GM23338 (cell line): ENCODE data around the gene FGD3. TPM values are rescaled to one million over a fixed set of nuclear protein-coding genes. Genes with fewer than 3 reads are reported as not detected.

Experiments used
- ATAC-seq: fragments of 200-7000 bp; cut with Tn5 transposase; 3 replicates; pipeline ENCODE4 v1.9.1; 2020
- DNase-seq: peaks from one replicate; pipeline ENCODE4 v3.0.0-alpha.2; 2015; ENCODE audit warnings: low spot score
- H2AFZ ChIP-seq: fragments of 200-600 bp; sonication (generic); 2 replicates; pipeline ENCODE4 v1.8.0; 2016; ENCODE audit warnings: antibody characterized with exemption, mild to moderate bottlenecking, moderate library complexity
- H3F3A ChIP-seq: fragments of 200-600 bp; sonication (generic); replicated peaks from 2 replicates; pipeline ENCODE4 v1.8.0; 2017; ENCODE audit warnings: antibody characterized with exemption, mixed run types, low read depth
- H3K27ac ChIP-seq: fragments of 200-600 bp; sonication (generic); 2 replicates; pipeline ENCODE4 v1.6.1; 2016; ENCODE audit warnings: low read depth
- H3K27me3 ChIP-seq: fragments of 200-600 bp; sonication (generic); 2 replicates; pipeline ENCODE4 v1.8.0; 2016; ENCODE audit warnings: mild to moderate bottlenecking, mixed run types, moderate library complexity; ENCODE audit not compliant: insufficient read depth
- H3K36me3 ChIP-seq: fragments of 200-600 bp; sonication (generic); 2 replicates; pipeline ENCODE4 v1.8.0; 2016; ENCODE audit warnings: mild to moderate bottlenecking; ENCODE audit not compliant: insufficient read depth
- H3K4me1 ChIP-seq: fragments of 200-600 bp; sonication (generic); 2 replicates; pipeline ENCODE4 v1.8.0; 2016; ENCODE audit warnings: mild to moderate bottlenecking, moderate library complexity; ENCODE audit not compliant: insufficient read depth
- H3K4me2 ChIP-seq: fragments of 200-600 bp; sonication (generic); 2 replicates; pipeline ENCODE4 v1.7.1; 2017; ENCODE audit warnings: mixed run types
- H3K4me3 ChIP-seq: fragments of 200-600 bp; sonication (generic); 2 replicates; pipeline ENCODE4 v1.6.1; 2016; ENCODE audit warnings: mixed run types
- H3K79me2 ChIP-seq: fragments of 200-600 bp; sonication (generic); replicated peaks from 2 replicates; pipeline ENCODE4 v1.8.0; 2017; ENCODE audit warnings: mild to moderate bottlenecking; ENCODE audit not compliant: insufficient read depth
- H3K9me2 ChIP-seq: fragments of 200-600 bp; sonication (generic); 2 replicates; pipeline ENCODE4 v1.8.0; 2017; ENCODE audit not compliant: insufficient read depth
- H4K20me1 ChIP-seq: fragments of 200-600 bp; sonication (generic); replicated peaks from 2 replicates; pipeline ENCODE4 v1.8.0; 2017; ENCODE audit warnings: mild to moderate bottlenecking; ENCODE audit not compliant: insufficient read depth
- H3K27ac Mint-ChIP-seq: 2 replicates; pipeline ENCODE4 v1.8.0; 2020; ENCODE audit warnings: inconsistent platforms, mild to moderate bottlenecking, moderate library complexity, mixed read lengths
- H3K27me3 Mint-ChIP-seq: 3 replicates; pipeline ENCODE4 v1.8.0; 2022; ENCODE audit warnings: low read depth, mild to moderate bottlenecking, moderate library complexity, mixed read lengths, inconsistent platforms; ENCODE audit not compliant: insufficient read depth, poor library complexity
- H3K36me3 Mint-ChIP-seq: 3 replicates; pipeline ENCODE4 v1.8.0; 2021; ENCODE audit warnings: low read depth, mild to moderate bottlenecking, inconsistent platforms, moderate library complexity, mixed read lengths
- H3K4me1 Mint-ChIP-seq: 3 replicates; pipeline ENCODE4 v1.8.0; 2020; ENCODE audit warnings: mild to moderate bottlenecking, inconsistent platforms, mixed read lengths
- H3K4me3 Mint-ChIP-seq: 3 replicates; pipeline ENCODE4 v1.8.0; 2021; ENCODE audit warnings: moderate library complexity, mild to moderate bottlenecking, inconsistent platforms, mixed read lengths
- H3K9me3 Mint-ChIP-seq: 3 replicates; pipeline ENCODE4 v1.8.0; 2020; ENCODE audit warnings: moderate library complexity, mild to moderate bottlenecking, inconsistent platforms, mixed read lengths
- CREB1 ChIP-seq: fragments of 250-450 bp; sonication (Bioruptor Pico); IDR thresholded peaks from 2 replicates; pipeline ENCODE4 v1.5.0; 2020; ENCODE audit warnings: low read depth, mild to moderate bottlenecking, moderate library complexity
- NANOG ChIP-seq: IDR thresholded peaks from 2 replicates; pipeline ENCODE4 v1.6.1; 2016; ENCODE audit warnings: antibody characterized with exemption, borderline replicate concordance
- POLR2AphosphoS5 ChIP-seq: IDR thresholded peaks from 2 replicates; pipeline ENCODE4 v1.6.1; 2016; ENCODE audit warnings: antibody characterized with exemption, low read depth
- STAT1 ChIP-seq: IDR thresholded peaks from one replicate; pipeline ENCODE4 v1.6.1; 2016; ENCODE audit warnings: antibody characterized with exemption; ENCODE audit not compliant: unreplicated experiment
- ZNF114 ChIP-seq: fragments of 250-450 bp; sonication (Bioruptor Pico); IDR thresholded peaks from 2 replicates; pipeline ENCODE4 v1.5.0; 2020; ENCODE audit warnings: mild to moderate bottlenecking, moderate library complexity
- ZNF331 ChIP-seq: fragments of 250-450 bp; sonication (Bioruptor Pico); IDR thresholded peaks from 2 replicates; pipeline ENCODE4 v1.5.0; 2020; ENCODE audit warnings: low read depth, mild to moderate bottlenecking, moderate library complexity
- polyA plus RNA-seq: library from polyadenylated mRNA; unstranded; fragments of >200 nt; fragmentation: Nextera tagmentation; extraction: Ambion mirVana; gene quantifications from 2 replicates; pipeline ENCODE4 v1.2.1, GENCODE V29; 2016
- total RNA-seq: library from RNA; depleted of rRNA; stranded (reverse); fragments of >200 nt; shearing (Covaris generic); gene quantifications from 2 replicates; pipeline ENCODE4 v1.2.3, GENCODE V29; 2014
- TF ChIP-seq, protein P1 (sequence below): fragments of 250-450 bp; sonication (Bioruptor Pico); IDR thresholded peaks from 2 replicates; pipeline ENCODE4 v1.5.0; 2020; ENCODE audit warnings: mild to moderate bottlenecking, moderate library complexity

The FGD3 gene
- total and polyA plus RNA-seq, 2 experiments from 2014 or later, result 0.95 to 1.7 TPM

DNA sequence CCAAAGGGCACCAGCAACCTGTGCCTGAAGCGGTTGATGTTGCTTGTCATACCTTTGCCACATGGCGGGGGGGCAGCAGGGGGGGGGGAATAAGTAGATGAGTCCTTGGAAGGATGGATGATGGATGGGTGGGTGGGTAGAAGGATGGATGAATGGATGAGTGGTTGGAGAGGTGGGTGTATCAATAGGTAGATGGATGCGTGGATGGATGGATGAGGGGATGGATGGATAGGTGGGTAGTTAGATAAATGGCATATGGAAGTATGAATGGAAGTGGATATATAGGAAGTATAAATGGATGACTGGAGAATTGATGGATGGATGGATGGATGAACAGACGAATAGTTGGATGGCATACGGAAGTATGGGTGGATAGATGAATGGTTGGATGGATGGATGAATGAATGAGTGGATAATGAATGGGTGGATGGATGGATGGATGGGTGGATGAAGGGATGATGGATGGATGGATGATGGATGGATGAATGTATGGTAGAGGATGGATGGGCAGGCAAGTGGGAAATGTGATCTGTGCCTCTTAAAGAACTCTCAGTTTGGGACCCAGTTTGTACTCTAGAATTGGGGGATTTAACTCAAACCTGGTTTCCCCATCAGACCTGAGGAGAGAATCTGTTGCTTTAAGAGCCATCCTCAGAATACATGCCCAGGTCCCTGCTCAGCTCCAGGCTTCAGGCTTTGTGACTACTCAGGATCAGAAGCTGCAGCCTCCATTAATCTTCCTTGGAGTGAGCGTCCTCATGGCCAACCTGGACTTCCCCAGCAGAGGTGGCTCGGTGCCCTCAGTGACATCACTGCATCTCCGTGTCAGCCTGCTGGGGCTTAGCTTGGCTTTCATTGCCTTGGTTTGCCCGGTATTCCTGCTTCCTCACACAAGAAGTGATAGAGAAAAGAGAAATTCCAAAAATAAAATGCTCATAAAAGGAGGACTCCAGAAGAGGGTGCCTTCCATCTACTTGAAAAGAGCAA is 83.6 kb downstream of the FGD3 start:
- Histone ChIP-seq H2AFZ (no peak overlapping the region), H3K4me3 (no peak overlapping the region), H3K4me2 (no peak overlapping the region), H3K79me2 (no peaks in the 10 kb centered on the region), H3F3A (no peaks in the 10 kb centered on the region), H3K9me2 (no peaks in the 10 kb centered on the region), H3K27ac (no peak overlapping the region), H3K27me3 (no peaks in the 10 kb centered on the region), H3K4me1 (peaks cover 7% of the 10 kb centered on the region; the same call in 1 of the 2 replicates), H3K36me3 (no peaks in the 10 kb centered on the region), H4K20me1 (no peaks in the 10 kb centered on the region)
- H3K27me3 Mint-ChIP-seq, result peaks cover 6% of the 10 kb centered on the region
- TF ChIP-seq, protein P1, sequence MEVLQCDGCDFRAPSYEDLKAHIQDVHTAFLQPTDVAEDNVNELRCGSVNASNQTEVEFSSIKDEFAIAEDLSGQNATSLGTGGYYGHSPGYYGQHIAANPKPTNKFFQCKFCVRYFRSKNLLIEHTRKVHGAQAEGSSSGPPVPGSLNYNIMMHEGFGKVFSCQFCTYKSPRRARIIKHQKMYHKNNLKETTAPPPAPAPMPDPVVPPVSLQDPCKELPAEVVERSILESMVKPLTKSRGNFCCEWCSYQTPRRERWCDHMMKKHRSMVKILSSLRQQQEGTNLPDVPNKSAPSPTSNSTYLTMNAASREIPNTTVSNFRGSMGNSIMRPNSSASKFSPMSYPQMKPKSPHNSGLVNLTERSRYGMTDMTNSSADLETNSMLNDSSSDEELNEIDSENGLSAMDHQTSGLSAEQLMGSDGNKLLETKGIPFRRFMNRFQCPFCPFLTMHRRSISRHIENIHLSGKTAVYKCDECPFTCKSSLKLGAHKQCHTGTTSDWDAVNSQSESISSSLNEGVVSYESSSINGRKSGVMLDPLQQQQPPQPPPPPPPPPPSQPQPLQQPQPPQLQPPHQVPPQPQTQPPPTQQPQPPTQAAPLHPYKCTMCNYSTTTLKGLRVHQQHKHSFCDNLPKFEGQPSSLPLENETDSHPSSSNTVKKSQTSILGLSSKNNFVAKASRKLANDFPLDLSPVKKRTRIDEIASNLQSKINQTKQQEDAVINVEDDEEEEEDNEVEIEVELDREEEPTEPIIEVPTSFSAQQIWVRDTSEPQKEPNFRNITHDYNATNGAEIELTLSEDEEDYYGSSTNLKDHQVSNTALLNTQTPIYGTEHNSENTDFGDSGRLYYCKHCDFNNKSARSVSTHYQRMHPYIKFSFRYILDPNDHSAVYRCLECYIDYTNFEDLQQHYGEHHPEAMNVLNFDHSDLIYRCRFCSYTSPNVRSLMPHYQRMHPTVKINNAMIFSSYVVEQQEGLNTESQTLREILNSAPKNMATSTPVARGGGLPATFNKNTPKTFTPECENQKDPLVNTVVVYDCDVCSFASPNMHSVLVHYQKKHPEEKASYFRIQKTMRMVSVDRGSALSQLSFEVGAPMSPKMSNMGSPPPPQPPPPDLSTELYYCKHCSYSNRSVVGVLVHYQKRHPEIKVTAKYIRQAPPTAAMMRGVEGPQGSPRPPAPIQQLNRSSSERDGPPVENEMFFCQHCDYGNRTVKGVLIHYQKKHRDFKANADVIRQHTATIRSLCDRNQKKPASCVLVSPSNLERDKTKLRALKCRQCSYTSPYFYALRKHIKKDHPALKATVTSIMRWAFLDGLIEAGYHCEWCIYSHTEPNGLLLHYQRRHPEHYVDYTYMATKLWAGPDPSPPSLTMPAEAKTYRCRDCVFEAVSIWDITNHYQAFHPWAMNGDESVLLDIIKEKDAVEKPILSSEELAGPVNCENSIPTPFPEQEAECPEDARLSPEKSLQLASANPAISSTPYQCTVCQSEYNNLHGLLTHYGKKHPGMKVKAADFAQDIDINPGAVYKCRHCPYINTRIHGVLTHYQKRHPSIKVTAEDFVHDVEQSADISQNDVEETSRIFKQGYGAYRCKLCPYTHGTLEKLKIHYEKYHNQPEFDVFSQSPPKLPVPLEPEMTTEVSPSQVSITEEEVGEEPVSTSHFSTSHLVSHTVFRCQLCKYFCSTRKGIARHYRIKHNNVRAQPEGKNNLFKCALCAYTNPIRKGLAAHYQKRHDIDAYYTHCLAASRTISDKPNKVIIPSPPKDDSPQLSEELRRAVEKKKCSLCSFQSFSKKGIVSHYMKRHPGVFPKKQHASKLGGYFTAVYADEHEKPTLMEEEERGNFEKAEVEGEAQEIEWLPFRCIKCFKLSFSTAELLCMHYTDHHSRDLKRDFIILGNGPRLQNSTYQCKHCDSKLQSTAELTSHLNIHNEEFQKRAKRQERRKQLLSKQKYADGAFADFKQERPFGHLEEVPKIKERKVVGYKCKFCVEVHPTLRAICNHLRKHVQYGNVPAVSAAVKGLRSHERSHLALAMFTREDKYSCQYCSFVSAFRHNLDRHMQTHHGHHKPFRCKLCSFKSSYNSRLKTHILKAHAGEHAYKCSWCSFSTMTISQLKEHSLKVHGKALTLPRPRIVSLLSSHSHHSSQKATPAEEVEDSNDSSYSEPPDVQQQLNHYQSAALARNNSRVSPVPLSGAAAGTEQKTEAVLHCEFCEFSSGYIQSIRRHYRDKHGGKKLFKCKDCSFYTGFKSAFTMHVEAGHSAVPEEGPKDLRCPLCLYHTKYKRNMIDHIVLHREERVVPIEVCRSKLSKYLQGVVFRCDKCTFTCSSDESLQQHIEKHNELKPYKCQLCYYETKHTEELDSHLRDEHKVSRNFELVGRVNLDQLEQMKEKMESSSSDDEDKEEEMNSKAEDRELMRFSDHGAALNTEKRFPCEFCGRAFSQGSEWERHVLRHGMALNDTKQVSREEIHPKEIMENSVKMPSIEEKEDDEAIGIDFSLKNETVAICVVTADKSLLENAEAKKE, result no peak
- TF ChIP-seq ZNF331 (CRISPR knock-in tag), result no peak
- TF ChIP-seq CREB1 (CRISPR knock-in tag), result no peak
- no peak for TF ChIP-seq ZNF114
- TF ChIP-seq STAT1, result no peak
- TF ChIP-seq NANOG, result no peak
- no peak for TF ChIP-seq POLR2AphosphoS5
- H3K27ac Mint-ChIP-seq, result no peak overlapping the region
- no peaks in the 10 kb centered on the region for H3K36me3 Mint-ChIP-seq
- DNase-seq (no peak), ATAC-seq (no peak)
- no peaks in the 10 kb centered on the region for H3K9me3 Mint-ChIP-seq
- H3K4me3 Mint-ChIP-seq, result no peak overlapping the region
- H3K4me1 Mint-ChIP-seq, result peaks cover 12% of the 10 kb centered on the region
